NCI-H82 (cell line): ENCODE results near the gene ZIC5.
"Not testable (repeated sequence)": the region's sequence is repeated elsewhere in the genome, so short reads cannot be mapped to it uniquely, and the experiment has no call there.

Experiments
- DNase-seq: peaks from one replicate; lab custom pipeline; 2025; lab: John Stamatoyannopoulos, UW

The ZIC5 gene

GRCh38 chr13:99960663-99961311 is 10.8 kb downstream of the ZIC5 start:
- peak; percentile 63 for DNase-seq

- DNase-seq = no peak
These were observed 11.9 kb downstream of the ZIC5 start for GRCh38 chr13:99959540-99960230.

- DNase-seq = no peak
These were observed 12.4 kb downstream of the ZIC5 start for GRCh38 chr13:99959127-99959539.

- DNase-seq = no peak
These were observed 13.0 kb downstream of the ZIC5 start for GRCh38 chr13:99958406-99959126.

GRCh38 chr13:99956473-99957349 is 14.9 kb downstream of the ZIC5 start:
- no peak for DNase-seq

- DNase-seq = peak; percentile 56
These were observed 15.7 kb downstream of the ZIC5 start for GRCh38 chr13:99955747-99956472.

- DNase-seq = no peak
These were observed 16.3 kb downstream of the ZIC5 start for GRCh38 chr13:99955107-99955746.

GRCh38 chr13:99953138-99953755 is 18.3 kb downstream of the ZIC5 start:
- DNase-seq = no peak

- not testable (repeated sequence) for DNase-seq
These were observed 19.9 kb downstream of the ZIC5 start for GRCh38 chr13:99951666-99952065.

GRCh38 chr13:99949679-99950413 is 21.7 kb downstream of the ZIC5 start:
- no peak for DNase-seq

- DNase-seq = no peak
These were observed 22.5 kb downstream of the ZIC5 start for GRCh38 chr13:99948907-99949678.

- DNase-seq = no peak
These were observed 23.2 kb downstream of the ZIC5 start for GRCh38 chr13:99948411-99948810.

- DNase-seq = no peak
These were observed 23.9 kb downstream of the ZIC5 start for GRCh38 chr13:99947666-99948065.

- DNase-seq = not testable (repeated sequence)
These were observed 26.1 kb downstream of the ZIC5 start for GRCh38 chr13:99945515-99945914.

- no peak for DNase-seq
These were observed 27.0 kb downstream of the ZIC5 start for GRCh38 chr13:99944606-99945005.

GRCh38 chr13:99944102-99944501 is 27.5 kb downstream of the ZIC5 start:
- no peak for DNase-seq

GRCh38 chr13:99941911-99942310 is 29.7 kb downstream of the ZIC5 start:
- no peak for DNase-seq

GRCh38 chr13:99941086-99941485 is 30.5 kb downstream of the ZIC5 start:
- no peak for DNase-seq

- no peak for DNase-seq
These were observed 32.9 kb downstream of the ZIC5 start for GRCh38 chr13:99938635-99939034.
